GM12878 (cell line): ENCODE measurements around the gene PTPRS. TPM values are rescaled to one million over a fixed set of nuclear protein-coding genes. Genes with fewer than 3 reads are reported as not detected.

ENCODE experiments used
- BMI1 ChIP-seq: fragments of 450-650 bp; IDR thresholded peaks from 2 replicates; pipeline ENCODE4 v1.6.1; 2016; ENCODE audit warnings: mild to moderate bottlenecking, moderate library complexity, borderline replicate concordance
- FOXK2 ChIP-seq: fragments of 450-650 bp; IDR thresholded peaks from 2 replicates; pipeline ENCODE4 v1.6.1; 2017; ENCODE audit warnings: mild to moderate bottlenecking, moderate library complexity
- IKZF2 ChIP-seq, 2 experiments: fragments of 450-650 bp; IDR thresholded peaks; 2 replicates each; pipeline ENCODE4 v1.6.1; 2017; ENCODE audit warnings: mild to moderate bottlenecking in 2 of 2, moderate library complexity in 2 of 2
- MLLT1 ChIP-seq: fragments of 450-650 bp; IDR thresholded peaks from 2 replicates; pipeline ENCODE4 v1.6.1; 2016; ENCODE audit warnings: mild to moderate bottlenecking
- MXI1 ChIP-seq: fragments of 150-350 bp; IDR thresholded peaks from 2 replicates; pipeline ENCODE4 v1.6.1; 2011; ENCODE audit warnings: low read depth, mild to moderate bottlenecking, inconsistent platforms, low read length, improper control_type of control experiment
- NR2C2 ChIP-seq: IDR thresholded peaks from 2 replicates; pipeline ENCODE4 v1.6.1; 2011; ENCODE audit warnings: borderline replicate concordance, low read depth; ENCODE audit not compliant: control insufficient read depth, insufficient read length
- RCOR1 ChIP-seq: conservative IDR thresholded peaks from 2 replicates; pipeline ENCODE4 v1.6.1; 2012; ENCODE audit warnings: low read depth, low read length, improper control_type of control experiment
- SREBF2 ChIP-seq: IDR thresholded peaks from 2 replicates; pipeline ENCODE4 v1.6.1; 2012; ENCODE audit warnings: mild to moderate bottlenecking, low read length
- SUZ12 ChIP-seq: fragments of 200-600 bp; sonication (generic); IDR thresholded peaks from one replicate; pipeline ENCODE4 v1.6.1; 2018; ENCODE audit warnings: antibody characterized with exemption, mild to moderate bottlenecking; ENCODE audit not compliant: unreplicated experiment
- TARDBP ChIP-seq: IDR thresholded peaks from 2 replicates; pipeline ENCODE4 v1.6.1; 2016; ENCODE audit warnings: borderline replicate concordance
- ZBED1 ChIP-seq: IDR thresholded peaks from 2 replicates; pipeline ENCODE4 v1.6.1; 2016; ENCODE audit warnings: borderline replicate concordance
- ZNF592 ChIP-seq: fragments of 450-650 bp; IDR thresholded peaks from 2 replicates; pipeline ENCODE4 v1.6.1; 2017; ENCODE audit warnings: mild to moderate bottlenecking, moderate library complexity
- ZSCAN29 ChIP-seq: fragments of 450-650 bp; IDR thresholded peaks from 2 replicates; pipeline ENCODE4 v1.6.1; 2017; ENCODE audit warnings: mild to moderate bottlenecking, moderate library complexity
- polyA plus RNA-seq, 11 experiments: library from polyadenylated mRNA; depleted of rRNA in 4 of 11; unstranded in 6 of 11; stranded (reverse) in 5 of 11; fragments of >200 nt; fragmentation: Nextera tagmentation in 4 of 11; fragmentation: Illumina TruSeq in 1 of 11; extraction: Ambion mirVana in 4 of 11; extraction: Trizol in 1 of 11; gene quantifications; 1 replicate in 1 of 11; 2 replicates in 10 of 11; pipeline versions ENCODE4 v1.2.1 to v1.2.3, GENCODE V29; 2011 to 2016; ENCODE audit warnings: inconsistent platforms in 2 of 11, missing spikeins in 2 of 11, low read depth in 1 of 11
- total RNA-seq, 4 experiments: library from RNA; depleted of rRNA in 3 of 4; stranded (reverse); fragments of >200 nt in 3 of 4; fragmentation: Illumina TruSeq in 1 of 4; extraction: Trizol in 1 of 4; gene quantifications; 2 replicates each; pipeline versions ENCODE4 v1.2.1 to v1.2.3, GENCODE V29; 2013 to 2021

Gene PTPRS
- total and polyA plus RNA-seq, 10 of the 15 experiments (the other 5 are each of a cell fraction or from before 2014, with no cell fraction given) = 0.09 to 32.1 (median 0.71) TPM

GRCh38 chr19:5334824-5335500, 5.7 kb downstream of the PTPRS start (continued):
- TF ChIP-seq FOXK2 (no peak), NR2C2 (no peak), BMI1 (no peak), MLLT1 (no peak), ZNF592 (no peak), TARDBP (no peak), SUZ12 (no peak), IKZF2 (IDR thresholded peaks at IDR 0.05) (no peak), SREBF2 (no peak), ZSCAN29 (no peak), RCOR1 (no peak), ZBED1 (no peak), MXI1 (no peak)
